ENCODE results near the gene CCDC27.

CCDC27 gene

DNA sequence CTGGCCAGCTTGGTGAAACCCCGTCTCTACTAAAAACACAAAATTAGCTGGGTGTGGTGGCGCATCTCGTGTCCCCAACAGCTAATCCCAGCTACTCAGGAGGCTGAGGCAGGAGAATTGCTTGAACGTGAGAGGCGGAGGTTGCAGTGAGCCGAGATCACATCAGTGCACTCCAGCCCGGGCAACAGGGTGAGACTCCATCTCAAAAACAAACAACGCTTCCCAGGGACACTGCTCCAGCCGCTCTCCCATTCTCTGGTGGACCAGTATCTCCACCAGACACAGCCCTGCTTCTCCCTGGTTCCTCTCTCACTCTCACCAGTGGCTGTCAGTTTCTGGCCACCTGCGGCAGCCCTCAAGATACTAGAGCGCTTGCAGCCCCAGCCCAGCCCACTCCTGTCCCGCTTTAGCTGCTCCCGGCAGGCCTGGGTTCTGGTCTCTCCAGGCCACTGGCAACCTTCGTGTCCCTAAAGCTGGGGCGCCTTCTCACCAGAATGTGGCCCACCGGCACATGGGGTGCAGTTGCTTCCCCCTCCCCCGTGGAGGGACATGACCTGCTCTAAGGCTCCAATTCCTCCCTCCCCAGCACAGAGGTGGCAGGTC is 65.0 kb downstream of the CCDC27 start:
- DNase-seq (ENCODE audit: low read depth in 1 of 2, low spot score in 1 of 2): no peak

GRCh38 chr1:3817821-3818597 is 65.8 kb downstream of the CCDC27 start:
- no peak for DNase-seq (ENCODE audit: low read depth in 1 of 2, low spot score in 1 of 2)

DNA sequence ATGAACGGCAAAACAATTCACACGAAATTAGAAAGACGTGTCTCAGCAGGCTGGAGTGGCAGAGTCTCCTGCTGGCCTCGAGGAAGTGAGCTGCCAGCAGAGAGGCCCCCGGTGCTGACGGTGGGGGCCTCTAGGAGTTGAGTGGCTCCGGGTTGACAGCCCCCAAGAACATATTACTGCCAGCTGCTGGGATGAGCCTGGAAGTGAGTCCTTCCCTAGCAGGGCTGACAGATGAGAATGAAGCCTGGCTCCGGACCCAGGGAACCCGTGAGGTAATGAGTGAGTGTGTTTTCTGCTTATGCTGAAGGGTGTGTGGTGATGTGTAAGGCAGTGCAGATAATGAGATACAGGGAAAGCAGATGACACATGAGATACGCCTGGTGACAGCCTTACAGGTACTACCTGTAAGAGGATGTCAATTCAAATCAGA is 67.5 kb downstream of the CCDC27 start:
- no peak for DNase-seq (ENCODE audit: low read depth in 1 of 2, low spot score in 1 of 2)

DNA sequence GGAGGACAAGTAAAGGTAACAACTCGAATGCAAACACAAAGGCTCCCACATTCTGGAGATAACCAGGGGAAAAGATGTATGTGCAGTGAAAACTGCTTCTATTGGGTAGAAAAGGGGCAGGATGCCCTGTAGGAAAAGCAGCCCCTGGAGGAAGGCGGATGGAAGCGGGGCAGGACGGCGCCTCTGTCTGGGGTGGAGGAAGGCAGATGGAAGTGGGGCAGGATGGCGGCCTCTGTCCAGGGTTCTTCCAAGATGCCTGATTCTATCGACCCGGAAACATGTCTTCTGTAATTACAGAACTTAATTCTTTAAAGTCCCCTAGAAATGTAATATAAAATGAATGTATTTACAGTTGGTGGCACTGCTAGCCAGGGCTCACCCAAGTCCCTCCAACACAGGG is 68.1 kb downstream of the CCDC27 start:
- no peak for DNase-seq (ENCODE audit: low read depth in 1 of 2, low spot score in 1 of 2)

- DNase-seq (ENCODE audit: low read depth in 1 of 2, low spot score in 1 of 2): no peak
Measured at GRCh38 chr1:3821004-3821403, 68.8 kb downstream of the CCDC27 start.

Measured in activated CD4-positive, alpha-beta T cell treated with anti-CD3 and anti-CD28 coated beads, Interleukin-2, amount 50 U/mL, for 24 hours (primary cell).